CD4-positive, alpha-beta T cell treated with Interleukin-12 subunit alpha and Interleukin-12 subunit beta, for 1 hour (primary cell): ENCODE results near the gene FZD7.

ENCODE experiments used
- DNase-seq: peaks from one replicate; pipeline ENCODE4 v3.0.0-alpha.2; 2020

The FZD7 gene

GRCh38 chr2:202033317-202034248, at the start of gene FZD7:
TSS of gene FZD7 (plus strand) at chr2:202033855. CDS start at chr2:202034648, 793 bp downstream.
- DNase-seq = peak; percentile 89

GRCh38 chr2:201984333-201984732, 49.3 kb upstream of the FZD7 start:
- no peak for DNase-seq

DNA sequence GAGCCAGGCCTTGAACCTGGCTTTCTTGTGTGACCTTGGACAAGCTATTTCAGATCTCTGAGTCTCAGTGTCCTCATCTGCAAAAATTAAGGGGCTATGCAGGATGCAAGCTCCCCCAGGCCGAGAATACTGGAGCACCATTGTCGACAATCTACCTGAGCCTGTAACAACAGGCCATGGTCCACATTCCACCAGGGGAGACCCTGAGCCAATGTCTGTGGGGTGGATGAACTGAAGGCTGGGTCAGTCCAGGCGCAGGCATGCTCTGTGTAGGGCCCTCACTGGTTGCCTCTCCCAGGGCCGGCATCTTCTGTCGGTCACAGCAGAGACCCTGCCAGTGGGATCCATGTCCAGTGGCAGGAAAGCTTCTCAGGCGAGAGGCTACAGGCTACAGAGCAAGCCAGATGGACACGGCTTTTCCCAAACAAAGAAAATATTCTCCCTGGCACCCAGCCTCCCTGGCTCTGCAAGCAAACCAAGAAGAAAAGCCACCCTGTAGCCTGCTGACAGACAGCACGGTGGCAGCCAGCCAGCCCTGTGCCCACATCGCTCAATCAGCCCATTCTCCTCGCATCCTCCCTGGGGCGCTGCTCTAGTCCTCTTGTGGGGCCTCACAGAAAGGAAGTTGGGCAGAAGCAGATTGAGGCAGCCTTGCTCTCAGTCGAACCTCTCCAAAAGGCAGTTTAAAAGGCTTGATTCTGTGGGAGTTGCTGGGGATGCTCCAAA, 48.7 kb upstream of the FZD7 start:
- no peak for DNase-seq

- DNase-seq = no peak
These were observed 47.8 kb upstream of the FZD7 start for GRCh38 chr2:201985728-201986462.

DNA sequence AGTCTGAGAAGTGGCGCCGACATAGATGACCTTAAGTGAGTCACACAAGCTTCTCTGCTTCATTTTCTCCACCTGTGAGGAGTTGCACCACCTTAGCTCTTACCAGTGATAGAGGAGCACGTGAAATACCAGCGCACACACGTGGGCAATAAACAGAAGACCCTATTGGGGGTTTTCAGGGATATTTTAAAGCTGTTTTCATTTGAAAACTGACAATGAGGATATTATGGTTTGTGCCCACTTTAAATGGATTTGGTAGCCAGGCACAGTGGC, 47.3 kb upstream of the FZD7 start:
- DNase-seq = no peak

GRCh38 chr2:201987426-201987825, 46.2 kb upstream of the FZD7 start:
- DNase-seq = no peak

- DNase-seq = no peak
These were observed 43.6 kb upstream of the FZD7 start for GRCh38 chr2:201990069-201990468.

DNA sequence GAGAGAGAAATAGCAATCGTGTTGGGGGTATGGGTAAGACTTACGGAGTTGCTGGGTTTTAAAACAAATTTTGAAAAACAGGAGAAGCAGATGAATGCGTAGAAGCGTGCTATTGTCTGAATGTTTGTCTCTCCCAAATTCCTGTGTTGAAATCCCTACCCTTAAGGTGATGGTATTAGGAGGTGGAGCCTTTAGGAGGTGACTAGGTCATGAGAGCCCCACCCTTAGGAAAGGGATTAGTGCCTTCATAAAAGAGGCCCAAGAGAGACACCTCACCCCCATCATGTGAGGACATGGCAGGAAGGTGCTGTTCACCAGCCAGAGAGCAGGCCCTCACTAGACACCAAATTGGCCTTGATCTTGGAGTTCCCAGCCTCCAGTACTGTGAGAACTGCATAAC, 40.7 kb upstream of the FZD7 start:
- DNase-seq = no peak

GRCh38 chr2:201994973-201995638, 38.5 kb upstream of the FZD7 start:
- DNase-seq = no peak

DNA sequence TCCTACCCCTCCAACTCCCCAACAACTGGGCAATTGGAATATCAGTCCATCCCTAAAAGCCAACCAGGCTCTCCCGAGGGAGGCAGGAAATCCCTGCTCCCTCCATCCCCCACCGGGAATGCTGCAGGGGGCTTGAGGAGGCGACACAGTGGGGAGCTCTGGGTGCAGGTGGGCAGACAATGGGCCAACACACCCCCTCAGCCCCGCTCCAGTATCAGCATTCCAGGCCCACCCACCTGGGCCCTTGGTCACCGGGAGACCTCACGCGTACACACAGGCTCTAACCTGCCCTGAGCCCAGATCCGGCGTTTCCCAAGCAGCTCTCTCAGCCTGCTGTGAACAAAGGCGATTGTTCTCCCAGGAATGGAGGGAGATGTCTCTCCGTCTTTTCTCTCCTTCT, 37.6 kb upstream of the FZD7 start:
- DNase-seq = no peak

GRCh38 chr2:201996679-201997314, 36.9 kb upstream of the FZD7 start:
- no peak for DNase-seq

GRCh38 chr2:201999279-201999678, 34.4 kb upstream of the FZD7 start:
- no peak for DNase-seq

- no peak for DNase-seq
These were observed 31.8 kb upstream of the FZD7 start for GRCh38 chr2:202001826-202002225.

- DNase-seq = no peak
These were observed 31.3 kb upstream of the FZD7 start for GRCh38 chr2:202002381-202002780.

DNA sequence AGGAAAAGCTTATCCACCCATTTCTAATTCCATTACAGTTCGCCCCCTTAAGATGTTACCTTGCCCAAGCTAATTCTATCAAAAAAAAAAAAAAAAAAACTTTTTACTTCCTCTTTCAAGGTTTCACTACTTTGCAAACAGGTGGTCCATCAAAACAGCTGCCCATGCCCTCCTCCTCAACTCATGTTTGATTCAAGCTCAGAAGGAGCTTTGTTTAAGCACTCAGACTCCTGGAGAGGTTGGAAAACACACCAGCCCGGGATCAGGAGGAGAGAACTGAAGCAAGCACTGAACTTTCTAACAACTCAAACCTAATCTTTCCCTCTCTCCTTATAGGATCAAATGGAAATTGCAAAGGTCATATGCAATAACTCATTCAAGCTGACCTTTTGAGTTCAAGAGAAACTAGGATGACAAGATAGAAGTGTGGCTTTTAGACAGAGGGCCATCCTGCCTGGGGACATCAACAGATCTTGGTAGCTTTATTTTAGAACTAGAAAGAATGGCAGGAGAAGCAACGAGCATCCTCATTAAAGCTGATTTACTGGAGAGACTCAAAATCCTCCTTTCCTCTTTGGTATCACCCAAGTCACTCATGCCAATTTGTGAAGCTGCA, 28.3 kb upstream of the FZD7 start:
- DNase-seq = no peak

- no peak for DNase-seq
These were observed 27.4 kb upstream of the FZD7 start for GRCh38 chr2:202006301-202006700.

- no peak for DNase-seq
These were observed 26.4 kb upstream of the FZD7 start for GRCh38 chr2:202007015-202007982.

DNA sequence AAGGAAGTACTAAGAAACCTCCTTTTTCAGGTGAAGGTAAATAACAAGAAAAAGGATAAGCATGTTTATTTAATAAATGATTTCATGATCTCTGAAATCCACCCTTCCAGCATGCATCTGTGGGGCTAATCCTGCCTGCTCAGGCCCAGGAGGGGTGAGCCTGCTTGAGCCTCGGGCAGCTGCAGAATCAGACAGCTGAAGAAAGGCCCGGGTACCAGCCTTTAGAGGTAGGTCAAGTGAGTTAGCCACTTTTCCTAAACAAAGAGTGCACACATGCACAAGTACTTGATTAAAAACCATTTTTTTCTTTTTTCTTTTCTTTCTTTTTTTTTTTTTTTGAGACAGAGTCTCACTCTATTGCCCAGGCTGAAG, 25.7 kb upstream of the FZD7 start:
- no peak for DNase-seq

GRCh38 chr2:202009019-202009481, 24.6 kb upstream of the FZD7 start:
- DNase-seq = no peak

- DNase-seq = no peak
These were observed 24.1 kb upstream of the FZD7 start for GRCh38 chr2:202009581-202009980.

DNA sequence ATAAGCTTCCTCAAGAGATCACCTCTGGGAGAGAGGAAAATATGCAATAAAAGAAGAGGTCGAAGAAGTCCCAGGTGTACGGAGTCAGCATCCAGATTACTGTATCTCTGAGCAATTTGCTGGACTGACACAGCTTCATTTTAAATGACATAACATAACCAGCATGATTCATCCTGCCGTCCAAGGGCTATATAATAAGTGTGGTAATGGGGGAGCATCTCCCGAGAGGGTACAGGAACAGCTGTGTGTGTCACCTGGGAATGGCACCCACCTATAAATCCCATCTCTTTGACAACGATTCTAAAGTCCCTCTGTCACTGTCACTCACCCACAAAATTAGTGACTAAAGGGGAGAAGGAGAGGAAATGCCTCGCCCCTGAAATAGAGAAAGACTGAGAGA, 19.3 kb upstream of the FZD7 start:
- no peak for DNase-seq
